Esophagus squamous epithelium (tissue), 5 donors: ENCODE results near the gene SLC31A1. TPM values are rescaled to one million over a fixed set of nuclear protein-coding genes. Genes with fewer than 3 reads are reported as not detected.

Experiments
- DNase-seq: peaks from one replicate; lab custom pipeline; 2025; lab: John Stamatoyannopoulos, UW
- H3K27ac ChIP-seq, 4 donors: fragments of 200-600 bp; sonication (generic); one replicate each; pipeline ENCODE4 v1.5.1; 2016 to 2019; ENCODE audit warnings: mild to moderate bottlenecking in 1 of 4
- H3K27me3 ChIP-seq, 4 donors: fragments of 200-600 bp; sonication (generic); 1 replicate in 3 of 4; 2 replicates in 1 of 4; pipeline versions ENCODE4 v1.5.1 to v1.6.0; 2017 to 2021; ENCODE audit warnings: antibody characterized with exemption in 1 of 4
- H3K36me3 ChIP-seq, 3 donors: fragments of 200-600 bp; sonication (generic); one replicate each; pipeline ENCODE4 v1.5.1; 2016 to 2019
- H3K4me1 ChIP-seq, 3 donors: fragments of 200-600 bp; sonication (generic); one replicate each; pipeline ENCODE4 v1.5.1; 2017 to 2019
- H3K4me3 ChIP-seq, 4 donors: fragments of 200-600 bp; sonication (generic); 1 replicate in 3 of 4; 2 replicates in 1 of 4; pipeline ENCODE4 v1.5.1; 2016 to 2019; ENCODE audit warnings: mild to moderate bottlenecking in 2 of 4, moderate library complexity in 1 of 4
- H3K9me3 ChIP-seq, 3 donors: fragments of 200-600 bp; sonication (generic); one replicate each; pipeline ENCODE4 v1.5.1; 2016 to 2019
- CTCF ChIP-seq, 6 experiments: fragments of 450-650 bp in 4 of 6; fragments of 200-600 bp in 2 of 6; sonication (generic) in 2 of 6; IDR thresholded peaks; one replicate each; pipeline ENCODE4 v1.5.1; 2016 to 2019; ENCODE audit warnings: antibody characterized with exemption in 6 of 6, mild to moderate bottlenecking in 4 of 6, moderate library complexity in 4 of 6
- POLR2A ChIP-seq, 4 donors: fragments of 450-650 bp; IDR thresholded peaks; one replicate each; pipeline ENCODE4 v1.6.1; 2017; ENCODE audit warnings: antibody characterized with exemption in 4 of 4, mild to moderate bottlenecking in 4 of 4, moderate library complexity in 3 of 4
- WGBS, 2 donors: methylation state at CpG; one replicate each; pipeline ENCODE4 v1.1.5; 2018; 5-methylcytosine and 5-hydroxymethylcytosine counted together
- intact Hi-C: fragments of 100-400 bp; cut with DNase I; formaldehyde crosslinking; loops from one replicate; pipeline ENCODE4 v1.15.0; 2022
- total RNA-seq, 4 donors: library from RNA; depleted of rRNA; stranded (reverse); fragments of >200 nt; gene quantifications; one replicate each; pipeline ENCODE4 v1.1.0, GENCODE V29; 2016
- donor health status: DM: yes; HTN: yes; CAD: no.

SLC31A1 gene
- total RNA-seq, 4 donors from 2014 or later: 11.0 to 23.4 (median 17.8) TPM

- WGBS, 2 donors: 50 to 94% methylated on average over 1 of the region's 1 CpG
- Histone ChIP-seq H3K27me3 (no peaks in the 10 kb centered on the region), H3K27ac (no peak overlapping the region), H3K4me3 (no peak overlapping the region), H3K4me1 (no peaks in the 10 kb centered on the region), H3K36me3 (peaks cover 3 to 99% (median 41%) of the 10 kb centered on the region in 3 donors), H3K9me3 (no peaks in the 10 kb centered on the region)
- intact Hi-C loops: no loop called here
- TF ChIP-seq CTCF (IDR thresholded peaks at IDR 0.05) (no peak), POLR2A (IDR thresholded peaks at IDR 0.05) (no peak)
- DNase-seq: no peak
Measured at GRCh38 chr9:113179839-113180238, 41.5 kb upstream of the SLC31A1 start.

GRCh38 chr9:113181165-113181564, 40.2 kb upstream of the SLC31A1 start:
- Histone ChIP-seq H3K27ac (no peak overlapping the region), H3K4me1 (no peaks in the 10 kb centered on the region), H3K4me3 (no peak overlapping the region), H3K9me3 (no peaks in the 10 kb centered on the region), H3K36me3 (peaks cover 9 to 100% (median 39%) of the 10 kb centered on the region in 3 donors), H3K27me3 (no peaks in the 10 kb centered on the region)
- TF ChIP-seq CTCF (IDR thresholded peaks at IDR 0.05) (no peak), POLR2A (IDR thresholded peaks at IDR 0.05) (no peak)
- no peak for DNase-seq
- intact Hi-C loops: no loop called here

GRCh38 chr9:113183956-113184488, 37.3 kb upstream of the SLC31A1 start:
- TF ChIP-seq CTCF (IDR thresholded peaks at IDR 0.05) (no peak), POLR2A (IDR thresholded peaks at IDR 0.05) (no peak)
- no peak for DNase-seq
- no peak overlapping the region for H3K27ac ChIP-seq
- H3K4me3 ChIP-seq: no peak overlapping the region
- H3K9me3 ChIP-seq: no peaks in the 10 kb centered on the region
- H3K36me3 ChIP-seq: peaks cover 11 to 100% (median 27%) of the 10 kb centered on the region in 3 donors
- H3K4me1 ChIP-seq: peaks cover 0 to 14% (median 0%) of the 10 kb centered on the region in 3 donors
- intact Hi-C loops: no loop called here
- WGBS, 2 donors: 88 to 98% methylated on average over 2 of the region's 2 CpGs
- no peaks in the 10 kb centered on the region for H3K27me3 ChIP-seq

GRCh38 chr9:113184539-113184938, 36.8 kb upstream of the SLC31A1 start:
- Histone ChIP-seq H3K27me3 (no peaks in the 10 kb centered on the region), H3K4me1 (peaks cover 0 to 14% (median 0%) of the 10 kb centered on the region in 3 donors), H3K27ac (no peak overlapping the region), H3K36me3 (peaks cover 11 to 96% (median 22%) of the 10 kb centered on the region in 3 donors), H3K4me3 (no peak overlapping the region), H3K9me3 (no peaks in the 10 kb centered on the region)
- intact Hi-C loops: no loop called here
- DNase-seq: no peak
- TF ChIP-seq POLR2A (IDR thresholded peaks at IDR 0.05) (no peak), CTCF (IDR thresholded peaks at IDR 0.05) (no peak)
- 56 to 100% methylated on average over 2 of the region's 2 CpGs for WGBS, 2 donors

GRCh38 chr9:113185271-113185670, 36.1 kb upstream of the SLC31A1 start:
- Histone ChIP-seq H3K9me3 (no peaks in the 10 kb centered on the region), H3K27ac (no peak overlapping the region), H3K27me3 (no peaks in the 10 kb centered on the region), H3K4me3 (no peak overlapping the region), H3K4me1 (peaks cover 0 to 14% (median 0%) of the 10 kb centered on the region in 3 donors), H3K36me3 (peaks cover 11 to 95% (median 22%) of the 10 kb centered on the region in 3 donors)
- WGBS, 2 donors: 86 to 91% methylated on average over 4 of the region's 4 CpGs
- no peak for DNase-seq
- no peak for TF ChIP-seq CTCF (IDR thresholded peaks at IDR 0.05)
- TF ChIP-seq POLR2A (IDR thresholded peaks at IDR 0.05): no peak
- intact Hi-C loops: no loop called here
